DND-41 (cell line): ENCODE measurements around the gene SLC4A1AP.

ENCODE experiments used
- ATAC-seq: fragments of 200-7000 bp; cut with Tn5 transposase; 3 replicates; pipeline ENCODE4 v1.9.1; 2021; ENCODE audit warnings: low read depth; ENCODE audit not compliant: insufficient read depth
- DNase-seq: peaks from one replicate; pipeline ENCODE4 v3.0.0-alpha.2; 2020
- H2AFZ ChIP-seq: 2 replicates; pipeline ENCODE4 v1.6.0; 2012; ENCODE audit warnings: low read depth, low read length
- H3K27ac ChIP-seq: 2 replicates; pipeline ENCODE4 v1.5.1; 2012; ENCODE audit warnings: low read length, inconsistent platforms
- H3K27me3 ChIP-seq: fragments of 200-600 bp; sonication (generic); 2 replicates; pipeline ENCODE4 v1.6.0; 2012; ENCODE audit warnings: low read length, mild to moderate bottlenecking, inconsistent platforms; ENCODE audit not compliant: insufficient read depth, poor library complexity
- H3K36me3 ChIP-seq: 2 replicates; pipeline ENCODE4 v1.5.1; 2012; ENCODE audit warnings: low read length, inconsistent platforms; ENCODE audit not compliant: insufficient read depth
- H3K4me1 ChIP-seq: 2 replicates; pipeline ENCODE4 v1.5.1; 2012; ENCODE audit warnings: mild to moderate bottlenecking, low read length; ENCODE audit not compliant: insufficient read depth
- H3K4me2 ChIP-seq: 2 replicates; pipeline ENCODE4 v1.6.0; 2012; ENCODE audit warnings: mild to moderate bottlenecking, moderate library complexity, low read length, inconsistent platforms; ENCODE audit not compliant: insufficient read depth
- H3K4me3 ChIP-seq, 2 experiments: fragments of 200-600 bp in 1 of 2; shearing (Covaris generic) in 1 of 2; 2 replicates each; pipeline ENCODE4 v1.5.1; 2012 to 2016; ENCODE audit warnings: inconsistent platforms in 2 of 2, low read length in 2 of 2, mild to moderate bottlenecking in 2 of 2, low read depth in 1 of 2, moderate library complexity in 1 of 2
- H3K79me2 ChIP-seq: 2 replicates; pipeline ENCODE4 v1.6.0; 2012; ENCODE audit warnings: low read length, inconsistent platforms; ENCODE audit not compliant: insufficient read depth
- H3K9ac ChIP-seq: 2 replicates; pipeline ENCODE4 v1.6.0; 2012; ENCODE audit warnings: low read depth, mild to moderate bottlenecking, inconsistent platforms, low read length, moderate library complexity
- H3K9me3 ChIP-seq: 2 replicates; pipeline ENCODE4 v1.5.1; 2012; ENCODE audit warnings: low read length, moderate library complexity, mild to moderate bottlenecking, inconsistent platforms; ENCODE audit not compliant: insufficient read depth, severe bottlenecking
- H4K20me1 ChIP-seq: 2 replicates; pipeline ENCODE4 v1.6.0; 2012; ENCODE audit warnings: low read length; ENCODE audit not compliant: insufficient read depth
- EZH2 ChIP-seq: IDR thresholded peaks from 3 replicates; pipeline ENCODE4 v1.6.1; 2012; ENCODE audit warnings: borderline replicate concordance, low read depth, mild to moderate bottlenecking, moderate library complexity, low read length, inconsistent platforms; ENCODE audit not compliant: severe bottlenecking
- TF ChIP-seq, protein P1 (sequence below): IDR thresholded peaks from 2 replicates; pipeline ENCODE4 v1.5.1; 2012; ENCODE audit warnings: borderline replicate concordance, low read length, moderate library complexity, mild to moderate bottlenecking; ENCODE audit not compliant: poor library complexity, severe bottlenecking; ENCODE audit errors: extremely low read depth

Gene SLC4A1AP

DNA sequence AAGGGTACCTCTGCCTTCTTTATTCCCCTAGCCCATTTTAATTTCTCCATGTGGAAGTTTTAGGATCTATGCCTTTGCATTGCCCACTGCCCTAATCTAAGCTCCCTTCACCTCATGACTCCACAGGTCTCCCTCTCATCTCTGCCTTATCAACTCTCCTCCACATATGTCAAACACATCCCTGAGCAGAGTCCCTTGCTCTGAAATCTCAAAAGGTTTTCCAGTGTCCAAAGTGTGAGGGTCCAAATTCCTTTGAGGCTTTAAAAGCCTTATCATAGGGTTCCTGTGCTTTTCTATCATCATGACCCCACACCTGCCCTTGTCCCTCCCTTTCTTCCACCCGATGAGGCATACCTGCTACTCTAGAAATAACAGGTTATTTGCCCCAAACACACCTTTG lies 38.6 kb downstream of the SLC4A1AP start:
- Histone ChIP-seq H3K9ac (no peak overlapping the region), H3K27me3 (no peaks in the 10 kb centered on the region), H3K36me3 (no peaks in the 10 kb centered on the region), H4K20me1 (no peaks in the 10 kb centered on the region), H3K4me1 (no peaks in the 10 kb centered on the region), H3K27ac (no peak overlapping the region), H3K4me3 (no peak overlapping the region), H3K9me3 (no peaks in the 10 kb centered on the region), H2AFZ (no peak overlapping the region), H3K79me2 (no peaks in the 10 kb centered on the region), H3K4me2 (no peak overlapping the region)
- no peak for ATAC-seq
- TF ChIP-seq, protein P1, sequence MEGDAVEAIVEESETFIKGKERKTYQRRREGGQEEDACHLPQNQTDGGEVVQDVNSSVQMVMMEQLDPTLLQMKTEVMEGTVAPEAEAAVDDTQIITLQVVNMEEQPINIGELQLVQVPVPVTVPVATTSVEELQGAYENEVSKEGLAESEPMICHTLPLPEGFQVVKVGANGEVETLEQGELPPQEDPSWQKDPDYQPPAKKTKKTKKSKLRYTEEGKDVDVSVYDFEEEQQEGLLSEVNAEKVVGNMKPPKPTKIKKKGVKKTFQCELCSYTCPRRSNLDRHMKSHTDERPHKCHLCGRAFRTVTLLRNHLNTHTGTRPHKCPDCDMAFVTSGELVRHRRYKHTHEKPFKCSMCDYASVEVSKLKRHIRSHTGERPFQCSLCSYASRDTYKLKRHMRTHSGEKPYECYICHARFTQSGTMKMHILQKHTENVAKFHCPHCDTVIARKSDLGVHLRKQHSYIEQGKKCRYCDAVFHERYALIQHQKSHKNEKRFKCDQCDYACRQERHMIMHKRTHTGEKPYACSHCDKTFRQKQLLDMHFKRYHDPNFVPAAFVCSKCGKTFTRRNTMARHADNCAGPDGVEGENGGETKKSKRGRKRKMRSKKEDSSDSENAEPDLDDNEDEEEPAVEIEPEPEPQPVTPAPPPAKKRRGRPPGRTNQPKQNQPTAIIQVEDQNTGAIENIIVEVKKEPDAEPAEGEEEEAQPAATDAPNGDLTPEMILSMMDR: no peak
- TF ChIP-seq EZH2: no peak
- DNase-seq: no peak

DNA sequence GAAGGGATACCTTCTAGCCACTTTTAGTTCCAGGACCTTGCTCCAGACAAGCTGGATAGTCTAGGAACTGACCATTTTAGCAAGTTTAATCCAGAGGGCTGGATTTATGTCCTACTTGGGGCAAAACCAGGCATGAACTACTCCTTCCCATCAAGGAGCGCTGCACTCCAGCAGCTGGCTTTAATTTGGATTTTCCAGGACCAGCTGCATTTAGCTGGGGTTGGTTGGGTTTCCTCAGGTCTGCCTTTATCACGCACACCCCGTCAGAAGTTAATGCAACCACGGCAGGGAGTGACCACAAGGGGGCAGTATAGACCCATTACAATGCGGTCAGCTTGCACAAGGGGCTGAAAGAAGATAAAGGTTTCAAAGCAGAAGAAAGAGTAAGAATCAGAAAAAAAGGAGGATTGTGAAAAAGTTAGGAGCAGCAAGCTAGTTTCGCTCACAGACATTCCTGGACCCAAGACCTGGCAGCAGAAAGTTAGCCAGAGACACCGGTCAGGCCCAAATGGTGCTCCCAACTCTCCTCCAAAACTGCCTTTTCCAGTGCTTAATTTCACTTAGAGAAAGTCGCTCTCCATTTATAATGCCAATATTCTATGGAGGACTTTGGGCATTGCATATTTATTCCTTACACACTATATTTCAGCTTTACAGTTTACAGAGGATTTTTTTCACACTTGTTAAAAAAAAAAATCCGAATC lies 40.1 kb downstream of the SLC4A1AP start:
- no peak overlapping the region for H3K27ac ChIP-seq
- peak; percentile 95 for ATAC-seq

DNA sequence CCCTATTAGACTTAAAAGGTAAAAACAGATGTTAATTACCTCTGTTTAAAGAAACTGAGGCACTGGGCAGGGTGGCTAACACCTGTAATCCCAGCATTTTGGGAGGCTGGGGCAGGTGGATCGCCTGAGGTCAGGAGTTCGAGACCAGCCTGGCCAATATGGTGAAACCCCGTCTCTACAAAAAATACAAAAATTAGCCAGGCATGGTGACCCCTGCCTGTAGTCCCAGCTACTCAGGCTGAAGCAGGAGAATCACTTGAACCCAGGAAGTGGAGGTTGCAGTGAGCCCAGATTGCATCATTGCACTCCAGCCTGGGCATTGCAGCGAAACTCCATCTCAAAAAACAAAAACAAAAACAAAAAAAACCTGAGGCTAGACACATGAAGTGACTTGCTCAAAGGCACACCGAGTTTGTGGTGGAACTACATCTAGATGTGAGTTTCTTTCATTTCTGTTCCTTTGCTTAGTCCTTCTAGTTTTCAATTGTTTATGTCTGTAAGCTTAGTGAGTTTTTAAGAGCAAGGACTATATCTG lies 40.7 kb downstream of the SLC4A1AP start:
- Histone ChIP-seq H3K4me1 (no peaks in the 10 kb centered on the region), H3K4me2 (no peak overlapping the region), H4K20me1 (no peaks in the 10 kb centered on the region), H3K27ac (no peak overlapping the region), H3K9me3 (no peaks in the 10 kb centered on the region), H3K36me3 (no peaks in the 10 kb centered on the region), H3K4me3 (no peak overlapping the region), H3K27me3 (peaks cover 2% of the 10 kb centered on the region), H3K9ac (no peak overlapping the region), H2AFZ (no peak overlapping the region), H3K79me2 (no peaks in the 10 kb centered on the region)
- DNase-seq (no peak), ATAC-seq (no peak)
- TF ChIP-seq, protein P1: no peak
- no peak for TF ChIP-seq EZH2

More for the DNA sequence above, 40.1 kb downstream of the SLC4A1AP start:
- no peak overlapping the region for H3K4me2 ChIP-seq
- H3K79me2 ChIP-seq: no peaks in the 10 kb centered on the region
- H2AFZ ChIP-seq: no peak overlapping the region
- H3K9ac ChIP-seq: no peak overlapping the region
- H4K20me1 ChIP-seq: no peaks in the 10 kb centered on the region
- TF ChIP-seq EZH2: no peak
- TF ChIP-seq, protein P1: peak; percentile 96
- no peaks in the 10 kb centered on the region for H3K36me3 ChIP-seq
- H3K9me3 ChIP-seq: no peaks in the 10 kb centered on the region
- H3K4me3 ChIP-seq: no peak overlapping the region
- DNase-seq: peak; percentile 83
- no peaks in the 10 kb centered on the region for H3K4me1 ChIP-seq
- no peaks in the 10 kb centered on the region for H3K27me3 ChIP-seq
